Fibroblast of skin of abdomen (primary cell): Measurements from ENCODE around the gene ULBP2. TPM values are rescaled to one million over a fixed set of nuclear protein-coding genes. Genes with fewer than 3 reads are reported as not detected.
"Not testable (repeated sequence)": the region's sequence is repeated elsewhere in the genome, so short reads cannot be mapped to it uniquely, and the experiment has no call there.

Experiments
- DNase-seq: peaks from one replicate; pipeline ENCODE4 v3.0.0-alpha.2; 2013
- polyA plus RNA-seq, 2 experiments: library from polyadenylated mRNA; unstranded; fragments of 120-200 nt; gene quantifications; one replicate each; pipeline ENCODE4 v1.2.1, GENCODE V29; 2013; ENCODE audit not compliant: insufficient read length in 2 of 2

The ULBP2 gene
- 7.4 TPM for polyA plus RNA-seq (2013, experiment 1 of 2; ENCODE audit: insufficient read length)
- 7.6 TPM for polyA plus RNA-seq (2013, experiment 2 of 2; ENCODE audit: insufficient read length)

GRCh38 chr6:149941583-149942460 lies at the start of gene ULBP2:
Gene ULBP2, plus strand, starts transcription at chr6:149942014. Its CDS starts 59 bp downstream, at chr6:149942073.
- peak; percentile 97 for DNase-seq

- DNase-seq = peak; percentile 32
Measured at GRCh38 chr6:149895048-149895590, 46.7 kb upstream of the ULBP2 start.

GRCh38 chr6:149895833-149896271 lies 46.0 kb upstream of the ULBP2 start:
- DNase-seq = peak; percentile 58

- DNase-seq = peak; percentile 35
Measured at GRCh38 chr6:149896491-149896890, 45.3 kb upstream of the ULBP2 start.

GRCh38 chr6:149897015-149897697 lies 44.7 kb upstream of the ULBP2 start:
- peak; percentile 80 for DNase-seq

GRCh38 chr6:149897855-149898744 lies 43.7 kb upstream of the ULBP2 start, which contains the start of gene RAET1E:
Gene RAET1E, minus strand, starts transcription at chr6:149898113. Its CDS starts 7,212 bp downstream, at chr6:149890901.
- no peak for DNase-seq

GRCh38 chr6:149898966-149899365 lies 42.8 kb upstream of the ULBP2 start:
- no peak for DNase-seq

- no peak for DNase-seq
Measured at GRCh38 chr6:149899486-149899885, 42.3 kb upstream of the ULBP2 start.

GRCh38 chr6:149899926-149900619 lies 41.7 kb upstream of the ULBP2 start:
- no peak for DNase-seq

GRCh38 chr6:149900620-149901443 lies 41.0 kb upstream of the ULBP2 start:
- DNase-seq = no peak

- DNase-seq = no peak
Measured at GRCh38 chr6:149901444-149902140, 40.2 kb upstream of the ULBP2 start.

GRCh38 chr6:149903938-149904611 lies 37.7 kb upstream of the ULBP2 start:
- DNase-seq = no peak

GRCh38 chr6:149904661-149905370 lies 37.0 kb upstream of the ULBP2 start:
- DNase-seq = no peak

- DNase-seq = no peak
Measured at GRCh38 chr6:149905371-149905910, 36.4 kb upstream of the ULBP2 start.

- no peak for DNase-seq
Measured at GRCh38 chr6:149905911-149906371, 35.9 kb upstream of the ULBP2 start.

- no peak for DNase-seq
Measured at GRCh38 chr6:149906405-149906804, 35.4 kb upstream of the ULBP2 start.

GRCh38 chr6:149907317-149907716 lies 34.5 kb upstream of the ULBP2 start:
- no peak for DNase-seq

- DNase-seq = not testable (repeated sequence)
Measured at GRCh38 chr6:149908480-149908879, 33.3 kb upstream of the ULBP2 start.
